ENCODE measurements around the gene INVS.

The INVS gene

DNA sequence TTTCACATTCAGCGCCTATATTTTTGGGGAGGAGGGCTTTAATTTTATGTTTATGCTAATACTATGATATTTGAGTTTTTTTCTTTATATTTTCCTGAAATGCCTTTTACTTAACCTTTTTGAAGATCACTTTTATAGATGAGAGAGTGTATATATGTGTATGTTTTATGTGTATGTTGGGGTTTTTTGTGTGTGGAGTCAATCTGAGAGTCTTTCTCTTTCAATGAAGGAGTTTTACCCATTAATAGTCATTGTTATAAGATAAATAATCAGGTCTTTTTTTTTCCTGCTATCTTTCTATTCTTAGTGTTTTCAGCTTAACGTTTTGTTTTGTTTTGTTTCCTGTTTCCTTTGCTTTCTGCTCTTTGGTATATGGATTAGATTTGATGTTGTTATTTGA lies 141.5 kb downstream of the INVS start:
- TF ChIP-seq, protein P1, sequence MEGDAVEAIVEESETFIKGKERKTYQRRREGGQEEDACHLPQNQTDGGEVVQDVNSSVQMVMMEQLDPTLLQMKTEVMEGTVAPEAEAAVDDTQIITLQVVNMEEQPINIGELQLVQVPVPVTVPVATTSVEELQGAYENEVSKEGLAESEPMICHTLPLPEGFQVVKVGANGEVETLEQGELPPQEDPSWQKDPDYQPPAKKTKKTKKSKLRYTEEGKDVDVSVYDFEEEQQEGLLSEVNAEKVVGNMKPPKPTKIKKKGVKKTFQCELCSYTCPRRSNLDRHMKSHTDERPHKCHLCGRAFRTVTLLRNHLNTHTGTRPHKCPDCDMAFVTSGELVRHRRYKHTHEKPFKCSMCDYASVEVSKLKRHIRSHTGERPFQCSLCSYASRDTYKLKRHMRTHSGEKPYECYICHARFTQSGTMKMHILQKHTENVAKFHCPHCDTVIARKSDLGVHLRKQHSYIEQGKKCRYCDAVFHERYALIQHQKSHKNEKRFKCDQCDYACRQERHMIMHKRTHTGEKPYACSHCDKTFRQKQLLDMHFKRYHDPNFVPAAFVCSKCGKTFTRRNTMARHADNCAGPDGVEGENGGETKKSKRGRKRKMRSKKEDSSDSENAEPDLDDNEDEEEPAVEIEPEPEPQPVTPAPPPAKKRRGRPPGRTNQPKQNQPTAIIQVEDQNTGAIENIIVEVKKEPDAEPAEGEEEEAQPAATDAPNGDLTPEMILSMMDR (IDR thresholded peaks at IDR 0.05; ENCODE audit: low read depth, low read length): no peak

DNA sequence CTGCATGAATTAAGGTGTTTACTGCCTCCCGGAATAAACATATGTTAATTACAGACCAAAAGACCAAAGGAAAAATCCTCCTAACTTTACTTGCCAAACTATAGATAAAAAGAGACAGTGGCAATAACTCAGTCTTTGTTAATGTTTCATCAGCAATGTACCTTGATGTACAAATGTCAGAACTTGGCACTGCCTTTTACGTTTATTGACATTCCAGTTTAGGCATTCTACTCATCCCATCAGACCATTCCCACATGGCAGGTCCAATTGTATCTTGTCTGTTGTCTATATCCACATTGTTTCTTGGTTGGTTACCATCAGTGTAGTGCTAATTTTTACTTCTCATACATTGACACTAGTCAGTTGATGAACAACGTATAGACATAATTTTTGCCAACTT lies 168.2 kb downstream of the INVS start:
- TF ChIP-seq, protein P1 (IDR thresholded peaks at IDR 0.05; ENCODE audit: low read depth, low read length): no peak
- in situ Hi-C loops (cut with HindIII; ENCODE audit: low sequenced_read_pairs): no loop called here
- H3K4me3 ChIP-seq (ENCODE audit: low read depth, low read length): no peak overlapping the region
- no peak for DNase-seq (ENCODE audit: low read depth, low spot score)

More for the DNA sequence above, 141.5 kb downstream of the INVS start:
- H3K4me3 ChIP-seq (ENCODE audit: low read depth, low read length): no peak overlapping the region
- DNase-seq (ENCODE audit: low read depth, low spot score): no peak
- in situ Hi-C loops (cut with HindIII; ENCODE audit: low sequenced_read_pairs): no loop called here

DNA sequence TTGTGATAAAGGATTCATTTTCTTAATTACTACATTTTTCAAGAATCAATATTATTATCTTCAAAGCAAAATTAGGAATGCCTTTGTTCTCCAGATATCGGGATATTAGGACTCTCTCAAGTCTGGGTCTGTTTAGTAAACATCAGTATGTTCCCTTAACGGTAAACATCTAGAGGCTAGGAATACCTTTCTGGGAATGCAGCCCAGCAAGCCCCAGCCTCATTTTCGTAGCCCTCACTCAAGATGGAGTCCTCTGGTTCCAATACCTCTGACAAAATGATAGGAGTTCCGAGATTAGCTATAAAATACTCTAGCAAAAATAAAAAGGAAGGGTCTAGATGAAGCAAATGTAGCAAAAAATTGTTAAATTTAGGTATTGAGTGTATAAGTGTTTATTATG lies 169.2 kb downstream of the INVS start:
- no peak overlapping the region for H3K4me3 ChIP-seq (ENCODE audit: low read depth, low read length)
- in situ Hi-C loops (cut with HindIII; ENCODE audit: low sequenced_read_pairs): no loop called here
- DNase-seq (ENCODE audit: low read depth, low spot score): no peak
- TF ChIP-seq, protein P1 (IDR thresholded peaks at IDR 0.05; ENCODE audit: low read depth, low read length): no peak

DNA sequence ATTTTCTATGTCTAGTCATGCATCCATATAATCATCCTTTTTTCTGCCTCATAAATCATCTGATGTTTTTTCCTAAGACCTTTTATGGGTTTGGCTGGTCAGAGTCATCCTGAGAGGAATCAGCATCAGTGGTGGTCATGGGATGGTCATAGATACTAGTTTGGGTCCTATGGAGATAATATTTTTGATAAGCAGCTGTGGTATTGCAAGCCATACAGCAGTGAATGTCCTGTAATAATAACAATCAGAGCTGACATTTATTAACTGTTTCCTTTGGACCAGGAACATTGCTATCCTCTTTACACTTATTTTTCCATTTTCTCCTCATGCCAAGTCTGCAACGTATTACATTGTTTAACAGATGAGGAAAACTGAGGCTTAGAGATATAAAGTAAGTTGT lies 170.6 kb downstream of the INVS start:
- DNase-seq (ENCODE audit: low read depth, low spot score): no peak
- H3K4me3 ChIP-seq (ENCODE audit: low read depth, low read length): no peak overlapping the region
- TF ChIP-seq, protein P1 (IDR thresholded peaks at IDR 0.05; ENCODE audit: low read depth, low read length): no peak
- in situ Hi-C loops (cut with HindIII; ENCODE audit: low sequenced_read_pairs): no loop called here

DNA sequence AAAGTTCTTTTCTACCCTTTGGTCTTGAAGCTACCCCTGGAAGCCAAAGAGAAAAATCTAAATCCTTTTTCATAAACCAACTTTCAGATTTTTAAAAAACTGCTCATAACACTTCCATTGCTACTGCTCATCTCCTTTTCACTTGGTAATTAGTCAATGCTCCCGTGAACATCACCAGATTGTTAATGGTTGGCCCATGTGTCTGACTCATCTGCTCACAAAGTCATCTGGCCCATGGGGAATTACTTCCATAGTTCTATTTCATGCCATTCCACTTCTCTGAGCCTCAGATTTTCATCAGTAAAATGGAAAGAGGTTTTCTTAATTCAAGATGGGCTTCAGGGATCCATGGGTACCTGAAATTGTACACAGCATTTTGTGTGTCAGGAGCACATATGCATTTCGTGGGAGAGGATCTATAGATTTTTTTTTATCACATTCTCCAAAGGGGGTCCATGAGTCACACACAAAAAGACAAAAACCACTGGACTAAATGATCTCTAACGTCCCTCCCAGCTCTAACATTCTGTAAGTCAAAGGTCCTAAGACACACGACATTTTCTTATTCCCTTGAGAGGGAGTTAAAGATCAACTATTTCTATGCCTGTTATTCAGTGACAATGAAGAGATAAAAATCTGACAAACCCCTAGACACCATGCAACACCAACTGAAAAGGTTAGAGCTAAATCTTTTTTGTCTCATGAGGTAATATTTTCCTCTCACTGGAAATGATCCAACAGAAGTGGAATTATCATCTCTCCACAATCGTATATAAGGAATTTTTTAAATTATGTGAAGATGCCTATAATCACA lies 178.3 kb downstream of the INVS start:
- in situ Hi-C loops (cut with HindIII; ENCODE audit: low sequenced_read_pairs): no loop called here
- peak; percentile 45 for DNase-seq (ENCODE audit: low read depth, low spot score)
- TF ChIP-seq, protein P1 (IDR thresholded peaks at IDR 0.05; ENCODE audit: low read depth, low read length): no peak
- no peak overlapping the region for H3K4me3 ChIP-seq (ENCODE audit: low read depth, low read length)

DNA sequence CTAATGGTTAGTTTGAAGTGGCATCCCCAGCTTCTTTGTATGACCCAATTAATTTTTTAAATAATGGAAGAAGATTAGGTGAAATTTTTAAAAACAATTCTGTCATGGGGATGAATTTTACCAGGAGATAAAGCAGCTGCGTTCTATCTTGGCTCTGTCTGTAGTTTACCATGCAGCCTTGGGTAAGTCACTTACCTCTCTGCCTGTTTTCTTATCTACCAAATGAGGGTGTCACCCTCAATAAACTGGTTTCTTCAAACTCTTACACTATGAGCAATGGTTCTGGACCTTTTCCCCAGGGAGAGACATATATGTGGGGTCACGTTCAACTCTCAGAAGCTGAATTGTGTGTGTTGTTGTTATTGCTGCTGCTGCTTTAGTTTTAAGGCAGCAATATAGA lies 182.0 kb downstream of the INVS start:
- TF ChIP-seq, protein P1 (IDR thresholded peaks at IDR 0.05; ENCODE audit: low read depth, low read length): no peak
- H3K4me3 ChIP-seq (ENCODE audit: low read depth, low read length): no peak overlapping the region
- in situ Hi-C loops (cut with HindIII; ENCODE audit: low sequenced_read_pairs): no loop called here
- no peak for DNase-seq (ENCODE audit: low read depth, low spot score)

All from astrocyte of the spinal cord (primary cell).